Measurements from ENCODE around the gene NAV1. TPM values are rescaled to one million over a fixed set of nuclear protein-coding genes. Genes with fewer than 3 reads are reported as not detected.

Gene NAV1
- total and polyA plus RNA-seq, 2 of the 8 experiments (the other 6 are each of a cell fraction or from before 2014, with no cell fraction given): 9.9 to 42.7 TPM

DNA sequence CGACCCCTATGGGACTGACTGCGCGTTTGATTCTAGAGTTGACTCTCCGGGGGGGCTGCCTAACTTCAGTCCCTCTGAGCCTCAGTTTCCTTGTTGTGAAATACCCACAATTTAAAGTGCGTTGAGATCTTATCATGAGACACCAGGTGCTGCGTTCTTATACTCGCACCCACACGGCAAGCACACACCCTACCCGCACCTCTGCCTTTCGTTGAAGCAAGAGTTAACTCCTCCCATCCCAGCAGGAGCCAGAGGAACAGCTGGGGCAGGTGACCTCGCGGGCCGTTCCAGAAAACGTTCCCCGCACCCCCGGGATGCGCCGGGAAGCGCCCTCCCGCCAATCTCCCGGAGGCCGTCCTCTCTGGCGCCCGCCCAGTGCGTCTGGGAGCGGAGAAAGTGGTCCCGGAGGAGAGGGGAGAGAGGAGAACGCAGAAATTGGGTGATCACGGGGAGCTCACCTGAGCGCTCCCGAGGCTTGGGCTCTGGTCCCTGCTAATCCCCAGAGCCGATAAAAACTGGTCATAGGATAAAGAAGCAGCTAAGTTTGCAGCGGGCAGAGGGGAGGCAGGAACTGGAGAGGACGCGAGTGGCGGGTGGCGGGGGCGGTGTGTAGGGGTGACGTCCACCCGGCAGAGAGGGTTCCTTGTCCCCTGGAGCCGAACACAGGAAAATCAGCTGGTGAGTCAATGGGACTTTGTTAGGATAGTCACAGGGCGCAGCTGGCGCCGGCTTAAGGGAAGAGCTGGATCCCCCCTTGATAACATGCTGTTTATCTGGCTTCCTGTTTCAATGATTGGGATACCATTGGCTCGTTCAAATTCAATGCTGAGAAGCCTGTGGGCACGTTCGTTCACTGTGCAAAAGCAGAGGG lies 869 bp downstream of the NAV1 start:
- no peak overlapping the region for H3K56ac ChIP-seq (replicated peaks; ENCODE audit: insufficient read length, low read depth, low read length)
- H3K4me3 ChIP-seq (ENCODE audit: extremely low read depth in 1 of 4, insufficient read depth in 2 of 4, low read depth in 3 of 4, low read length in 4 of 4): peak overlapping the region; percentile 46 to 83 (median 72)
- H3K9ac ChIP-seq (replicated peaks in 1 of 4; ENCODE audit: extremely low read depth in 1 of 4, low read depth in 3 of 4, low read length in 3 of 4): peak overlapping the region in 2 of 4 experiments; percentile 14 to 20; a peak in 1 of 7 replicates
- H2BK15ac ChIP-seq (ENCODE audit: low read length): no peak overlapping the region
- peak overlapping the region; percentile 42 for H3K4ac ChIP-seq (replicated peaks; ENCODE audit: insufficient read length, low read depth, low read length)
- DNase-seq (ENCODE audit: low read depth in 1 of 2, low spot score in 2 of 2) (peak in 1 of 2 experiments; percentile 71), FAIRE-seq (no peak)
- H3K23me2 ChIP-seq (ENCODE audit: low read depth, low read length): peaks cover 14% of the 10 kb centered on the region; the same call in 1 of the 2 replicates
- WGBS, 2 experiments (ENCODE audit: extremely low coverage in 1 of 2, insufficient coverage in 1 of 2, insufficient read length in 1 of 2, insufficient replicate concordance in 2 of 2, low coverage in 1 of 2, low lambda C conversion rate in 2 of 2, missing lambda C conversion rate in 1 of 2): 2% methylated on average over 46 of the region's 47 CpGs; no CpG with 5 or more reads in 1 of the 2 experiments
- POLR2A ChIA-PET (ENCODE audit: partially characterized antibody): interaction anchor here (0.7 to 1.3 kb wide), 6 partner anchors 9 to 92 kb away, joined by 3 to 7 read pairs (median 3); no protein-coding TSS in a partner anchor
- H3K18ac ChIP-seq (ENCODE audit: extremely low read depth, low read length): peak overlapping the region; percentile 67; the same call in 1 of the 2 replicates
- H3K79me2 ChIP-seq (ENCODE audit: control insufficient read depth in 1 of 2, insufficient read depth in 2 of 2, low read length in 2 of 2): no peaks in the 10 kb centered on the region
- peaks cover 2 to 5% (median 3%) of the 10 kb centered on the region in 4 experiments; a peak in 5 of 7 replicates for H3K4me1 ChIP-seq (replicated peaks in 1 of 4; ENCODE audit: control insufficient read depth in 3 of 4, insufficient read depth in 4 of 4, low read length in 3 of 4)
- H3K27me3 ChIP-seq (replicated peaks in 1 of 4; ENCODE audit: control insufficient read depth in 3 of 4, extremely low read depth in 1 of 4, insufficient read depth in 3 of 4, low read length in 3 of 4): peaks cover 2 to 36% (median 29%) of the 10 kb centered on the region in 4 experiments
- no peaks in the 10 kb centered on the region for H3K36me3 ChIP-seq (ENCODE audit: control insufficient read depth in 2 of 4, insufficient read depth in 4 of 4, low read length in 3 of 4)
- H3K14ac ChIP-seq (ENCODE audit: insufficient read length): no peak overlapping the region
- peak overlapping the region; percentile 92 to 94 for H3K4me2 ChIP-seq (ENCODE audit: insufficient read depth in 1 of 2, low read depth in 2 of 2, low read length in 2 of 2)
- H2BK5ac ChIP-seq (ENCODE audit: low read depth, low read length): no peak overlapping the region
- no peaks in the 10 kb centered on the region for H4K20me1 ChIP-seq (replicated peaks in 1 of 2; ENCODE audit: control insufficient read depth in 1 of 2, insufficient read depth in 2 of 2, low read length in 2 of 2)
- no peak overlapping the region for H2AK5ac ChIP-seq (ENCODE audit: low read depth, low read length)
- no peak overlapping the region for H3K23ac ChIP-seq (ENCODE audit: insufficient read length)
- H2BK120ac ChIP-seq (replicated peaks; ENCODE audit: low read depth, low read length): no peak overlapping the region
- H4K5ac ChIP-seq (ENCODE audit: insufficient read length, low read depth, low read length): no peak overlapping the region
- peak overlapping the region; percentile 76 for H2AFZ ChIP-seq (ENCODE audit: low read length)
- CTCF ChIA-PET (ENCODE audit: partially characterized antibody): interaction anchor here (0.6 to 43.8 kb wide), 21 partner anchors 9 to 255 kb away, joined by 3 to 929 read pairs (median 4); partner anchors contain the start of genes CSRP1 and PHLDA3
- no peak overlapping the region for H4K91ac ChIP-seq (replicated peaks; ENCODE audit: insufficient read length, low read length)
- peak overlapping the region; percentile 41; the same call in 1 of the 2 replicates for H2BK12ac ChIP-seq (ENCODE audit: low read depth, low read length)
- no peaks in the 10 kb centered on the region for H3K79me1 ChIP-seq (ENCODE audit: low read depth, low read length)
- no peak overlapping the region for H3K27ac ChIP-seq (ENCODE audit: low read depth, low read length)
- H4K8ac ChIP-seq (ENCODE audit: extremely low read depth, insufficient read depth, low read length): peak overlapping the region; percentile 93; the same call in 1 of the 2 replicates
- no peaks in the 10 kb centered on the region for H3K9me3 ChIP-seq (ENCODE audit: insufficient read depth in 2 of 2, low read depth in 1 of 2, low read length in 1 of 2)
- no peak overlapping the region for H2BK20ac ChIP-seq (ENCODE audit: low read length)
- peak; percentile 11 for TF ChIP-seq RNF2 (IDR thresholded peaks at IDR 0.05; ENCODE audit: borderline replicate concordance, low read depth, low read length, missing control alignments, poor library complexity, severe bottlenecking)
- TF ChIP-seq EZH2 (IDR thresholded peaks at IDR 0.05; ENCODE audit: low read depth, low read length, severe bottlenecking): peak; percentile 26
- no peak for TF ChIP-seq CBX8 (IDR thresholded peaks at IDR 0.05; ENCODE audit: borderline replicate concordance, low read depth, low read length)
- TF ChIP-seq PHF8 (conservative IDR thresholded peaks at IDR 0.05; ENCODE audit: low read depth, low read length): no peak
- TF ChIP-seq SIN3A (conservative IDR thresholded peaks at IDR 0.05 in 1 of 2, IDR thresholded peaks at IDR 0.05 in 1 of 2; ENCODE audit: low read depth in 1 of 2, low read length in 2 of 2): no peak
- TF ChIP-seq NANOG (IDR thresholded peaks at IDR 0.05; ENCODE audit: insufficient read depth, low read depth, low read length, poor library complexity, severe bottlenecking): no peak
- no peak for TF ChIP-seq KDM1A (IDR thresholded peaks at IDR 0.05; ENCODE audit: borderline replicate concordance, low read length)
- TF ChIP-seq HDAC2 (IDR thresholded peaks at IDR 0.05; ENCODE audit: borderline replicate concordance in 1 of 2, low read depth in 2 of 2, low read length in 2 of 2): no peak; a peak in 1 of 4 replicates
- no peak for TF ChIP-seq TCF12 (IDR thresholded peaks at IDR 0.05; ENCODE audit: low read depth, low read length)

Measured in H1 (cell line).